HFFc6 (cell line): ENCODE data around the gene LRRC27. TPM values are rescaled to one million over a fixed set of nuclear protein-coding genes. Genes with fewer than 3 reads are reported as not detected.

Source experiments
- DNase-seq: peaks from one replicate; pipeline ENCODE4 v3.0.0-alpha.2; 2018
- H3K27ac Mint-ChIP-seq: 2 replicates; pipeline ENCODE4 v1.8.0; 2020; ENCODE audit warnings: mild to moderate bottlenecking, mixed read lengths
- H3K27me3 Mint-ChIP-seq: 2 replicates; pipeline ENCODE4 v1.8.0; 2021; ENCODE audit warnings: mild to moderate bottlenecking, moderate library complexity, mixed read lengths; ENCODE audit not compliant: insufficient read depth
- H3K36me3 Mint-ChIP-seq: 2 replicates; pipeline ENCODE4 v1.8.0; 2021; ENCODE audit warnings: low read depth, mixed read lengths
- H3K4me1 Mint-ChIP-seq: 2 replicates; pipeline ENCODE4 v1.8.0; 2020; ENCODE audit warnings: low read depth, mixed read lengths
- H3K4me3 Mint-ChIP-seq: 2 replicates; pipeline ENCODE4 v1.8.0; 2020; ENCODE audit warnings: mild to moderate bottlenecking, moderate library complexity, mixed read lengths
- H3K9me3 Mint-ChIP-seq: 2 replicates; pipeline ENCODE4 v1.8.0; 2020; ENCODE audit warnings: mild to moderate bottlenecking, mixed read lengths
- CTCF ChIP-seq: fragments of 200-600 bp; sonication (generic); IDR thresholded peaks from 2 replicates; pipeline ENCODE4 v1.5.0; 2021; ENCODE audit warnings: antibody characterized with exemption, mild to moderate bottlenecking
- total RNA-seq, 6 experiments: library from RNA; stranded (reverse); fragmentation: NEBNext Ultra II Directional; extraction: Animal tissue kit (Norgen Biotek cat#: 25700); gene quantifications; 2 replicates in 1 of 6; 3 replicates in 5 of 6; pipeline ENCODE4 v1.2.3, GENCODE V29; 2021

The LRRC27 gene
- total RNA-seq, 6 experiments from 2014 or later, result 4.7 to 6.7 (median 6.0) TPM

GRCh38 chr10:132366006-132366405 lies 34.0 kb downstream of the LRRC27 start:
- Mint-ChIP-seq H3K9me3 (no peaks in the 10 kb centered on the region), H3K27ac (no peak overlapping the region), H3K4me3 (no peak overlapping the region), H3K27me3 (no peaks in the 10 kb centered on the region; the same call in none of the 2 replicates), H3K4me1 (peaks cover 19% of the 10 kb centered on the region), H3K36me3 (peaks cover 10% of the 10 kb centered on the region)
- TF ChIP-seq CTCF, result no peak
- no peak for DNase-seq

GRCh38 chr10:132366499-132366898 lies 34.5 kb downstream of the LRRC27 start:
- no peak for DNase-seq
- peaks cover 19% of the 10 kb centered on the region for H3K4me1 Mint-ChIP-seq
- no peak for TF ChIP-seq CTCF
- H3K27me3 Mint-ChIP-seq, result no peaks in the 10 kb centered on the region; the same call in none of the 2 replicates
- no peaks in the 10 kb centered on the region for H3K9me3 Mint-ChIP-seq
- H3K36me3 Mint-ChIP-seq, result peaks cover 10% of the 10 kb centered on the region
- H3K4me3 Mint-ChIP-seq, result no peak overlapping the region
- no peak overlapping the region for H3K27ac Mint-ChIP-seq

- Mint-ChIP-seq H3K4me3 (no peak overlapping the region), H3K9me3 (no peaks in the 10 kb centered on the region), H3K27ac (peak overlapping the region; percentile 25; the same call in 1 of the 2 replicates), H3K4me1 (peaks cover 19% of the 10 kb centered on the region), H3K36me3 (peaks cover 10% of the 10 kb centered on the region), H3K27me3 (no peaks in the 10 kb centered on the region; the same call in none of the 2 replicates)
- no peak for DNase-seq
- no peak for TF ChIP-seq CTCF
Measured at GRCh38 chr10:132368391-132368790, 36.4 kb downstream of the LRRC27 start.

- H3K27me3 Mint-ChIP-seq, result peaks cover 2% of the 10 kb centered on the region
- H3K36me3 Mint-ChIP-seq, result peaks cover 10% of the 10 kb centered on the region
- no peak overlapping the region for H3K4me3 Mint-ChIP-seq
- peak; percentile 73 for DNase-seq
- H3K4me1 Mint-ChIP-seq, result peaks cover 19% of the 10 kb centered on the region
- H3K27ac Mint-ChIP-seq, result peak overlapping the region; percentile 25
- no peaks in the 10 kb centered on the region for H3K9me3 Mint-ChIP-seq
- no peak for TF ChIP-seq CTCF
Measured at GRCh38 chr10:132368881-132369635, 37.1 kb downstream of the LRRC27 start.

- Mint-ChIP-seq H3K27ac (no peak overlapping the region; the same call in 1 of the 2 replicates), H3K36me3 (peaks cover 10% of the 10 kb centered on the region), H3K27me3 (peaks cover 2% of the 10 kb centered on the region), H3K4me3 (no peak overlapping the region), H3K4me1 (peaks cover 19% of the 10 kb centered on the region), H3K9me3 (no peaks in the 10 kb centered on the region)
- no peak for TF ChIP-seq CTCF
- DNase-seq, result no peak
Measured at GRCh38 chr10:132369636-132370185, 37.7 kb downstream of the LRRC27 start.
